Mucosa of descending colon (tissue), 3 donors: ENCODE results near the gene SH2D3A. TPM values are rescaled to one million over a fixed set of nuclear protein-coding genes. Genes with fewer than 3 reads are reported as not detected.
A peak's percentile ranks its signal among the peaks of the same experiment; 100 is the strongest.

Experiments
- ATAC-seq: fragments of 200-7000 bp; cut with Tn5 transposase; one replicate; pipeline ENCODE4 v1.9.1; 2020; ENCODE audit warnings: mild to moderate bottlenecking, moderate library complexity
- DNase-seq, 3 donors: peaks; one replicate each; pipeline ENCODE4 v3.0.0-alpha.2; 2020
- H3K36me3 ChIP-seq: fragments of 200-600 bp; one replicate; pipeline ENCODE4 v1.8.0; 2021; ENCODE audit warnings: low read depth, mild to moderate bottlenecking
- H3K4me1 ChIP-seq: fragments of 200-600 bp; one replicate; pipeline ENCODE4 v1.8.0; 2021; ENCODE audit warnings: low read depth, mild to moderate bottlenecking
- H3K4me3 ChIP-seq: fragments of 200-600 bp; one replicate; pipeline ENCODE4 v1.8.0; 2021; ENCODE audit warnings: mild to moderate bottlenecking
- H3K9me3 ChIP-seq: fragments of 200-600 bp; one replicate; pipeline ENCODE4 v1.8.0; 2021; ENCODE audit warnings: mild to moderate bottlenecking
- CTCF ChIP-seq: fragments of 200-600 bp; IDR thresholded peaks from one replicate; pipeline ENCODE4 v1.8.0; 2022; ENCODE audit warnings: antibody characterized with exemption, mild to moderate bottlenecking
- intact Hi-C, 2 donors: fragments of 100-400 bp; cut with DNase I in 1 of 2; cut with micrococcal nuclease in 1 of 2; formaldehyde crosslinking; loops; one replicate each; pipeline versions ENCODE4 v1.11.0 to v1.11.1; 2022; cut with DNase I, micrococcal nuclease
- total RNA-seq, 3 donors: library from RNA; stranded (reverse); fragmentation: NEBNext Ultra II Directional in 2 of 3; extraction: Animal tissue kit (Norgen Biotek cat#: 25700) in 2 of 3; gene quantifications; one replicate each; pipeline versions ENCODE4 v1.2.1 to v1.2.4, GENCODE V29; 2021 to 2023
- donor health status: DM: no; HTN: no; CAD: no; lungs with moderate emphysema.
- donor health status: DM: no; HTN: no; CAD: no.
- donor health status: DM: no; HTN: yes; CAD: no.

Gene SH2D3A
- total RNA-seq, 3 donors from 2014 or later, result 26.4 to 80.5 (median 40.5) TPM

- TF ChIP-seq CTCF, result no peak
- intact Hi-C loops, result no loop called here
- no peak overlapping the region for H3K4me3 ChIP-seq
- DNase-seq (peak in 1 of 3 donors; percentile 11), ATAC-seq (no peak)
- H3K9me3 ChIP-seq, result no peaks in the 10 kb centered on the region
- H3K4me1 ChIP-seq, result no peaks in the 10 kb centered on the region
- no peaks in the 10 kb centered on the region for H3K36me3 ChIP-seq
These were observed 52.3 kb downstream of the SH2D3A start for GRCh38 chr19:6714749-6715555.

- DNase-seq, result peak in 1 of 3 donors; percentile 36
- intact Hi-C loops, result no loop called here
- H3K4me1 ChIP-seq, result no peaks in the 10 kb centered on the region
- no peak overlapping the region for H3K4me3 ChIP-seq
- H3K9me3 ChIP-seq, result no peaks in the 10 kb centered on the region
- no peak for TF ChIP-seq CTCF
- H3K36me3 ChIP-seq, result no peaks in the 10 kb centered on the region
- ATAC-seq, result no peak
These were observed 53.2 kb downstream of the SH2D3A start for GRCh38 chr19:6713773-6714692.

GRCh38 chr19:6712692-6713670 is 54.3 kb downstream of the SH2D3A start:
- DNase-seq (peak in 1 of 3 donors; percentile 22), ATAC-seq (no peak)
- Histone ChIP-seq H3K9me3 (no peaks in the 10 kb centered on the region), H3K36me3 (no peaks in the 10 kb centered on the region), H3K4me3 (no peak overlapping the region), H3K4me1 (no peaks in the 10 kb centered on the region)
- intact Hi-C loops, result no loop called here
- TF ChIP-seq CTCF, result no peak

GRCh38 chr19:6712231-6712630 is 55.0 kb downstream of the SH2D3A start:
- H3K4me3 ChIP-seq, result no peak overlapping the region
- no peaks in the 10 kb centered on the region for H3K36me3 ChIP-seq
- TF ChIP-seq CTCF, result no peak
- H3K4me1 ChIP-seq, result no peaks in the 10 kb centered on the region
- no peak for ATAC-seq
- intact Hi-C loops, result no loop called here
- no peaks in the 10 kb centered on the region for H3K9me3 ChIP-seq
- peak in 1 of 3 donors; percentile 33 for DNase-seq

GRCh38 chr19:6711605-6712004 is 55.6 kb downstream of the SH2D3A start:
- Histone ChIP-seq H3K4me1 (no peaks in the 10 kb centered on the region), H3K9me3 (no peaks in the 10 kb centered on the region), H3K4me3 (no peak overlapping the region), H3K36me3 (no peaks in the 10 kb centered on the region)
- DNase-seq (peak in 1 of 3 donors; percentile 15), ATAC-seq (no peak)
- intact Hi-C loops, result no loop called here
- TF ChIP-seq CTCF, result no peak
